Endothelial cell of umbilical vein (primary cell): ENCODE results near the gene ERCC2.

Experiments used
- CTCF ChIP-seq, 2 donors: IDR thresholded peaks; 1 replicate in 1 of 2; 2 replicates in 1 of 2; pipeline ENCODE4 v1.5.1; 2011; ENCODE audit warnings: low read length in 2 of 2, mild to moderate bottlenecking in 2 of 2, moderate library complexity in 2 of 2, control low read depth in 1 of 2, inconsistent platforms in 1 of 2, low read depth in 1 of 2; ENCODE audit not compliant: insufficient read depth in 1 of 2; ENCODE audit errors: extremely low read depth in 1 of 2
- MAX ChIP-seq: IDR thresholded peaks from 2 replicates; pipeline ENCODE4 v1.6.1; 2011; ENCODE audit not compliant: insufficient read depth, insufficient read length
- POLR2A ChIP-seq: IDR thresholded peaks from 2 replicates; pipeline ENCODE4 v1.6.1; 2012; ENCODE audit warnings: low read depth, mild to moderate bottlenecking, control low read depth, low read length
- POLR2AphosphoS5 ChIP-seq: IDR thresholded peaks from 2 replicates; pipeline ENCODE4 v1.6.1; 2012; ENCODE audit warnings: low read depth, mild to moderate bottlenecking, control low read depth, low read length, moderate library complexity; ENCODE audit not compliant: insufficient read depth

GRCh38 chr19:45304141-45304926 is 66.0 kb downstream of the ERCC2 start:
- no peak for TF ChIP-seq MAX
- no peak for TF ChIP-seq POLR2A
- no peak for TF ChIP-seq CTCF (IDR thresholded peaks at IDR 0.05; ENCODE audit: extremely low read depth in 1 of 2, insufficient read depth in 1 of 2, low read depth in 1 of 2, low read length in 2 of 2)
- TF ChIP-seq POLR2AphosphoS5 = peak; percentile 10
